Measurements from ENCODE around the gene CCN2. TPM values are rescaled to one million over a fixed set of nuclear protein-coding genes. Genes with fewer than 3 reads are reported as not detected.

CCN2 gene
- total and polyA plus RNA-seq, 7 experiments from 2014 or later: not detected

DNA sequence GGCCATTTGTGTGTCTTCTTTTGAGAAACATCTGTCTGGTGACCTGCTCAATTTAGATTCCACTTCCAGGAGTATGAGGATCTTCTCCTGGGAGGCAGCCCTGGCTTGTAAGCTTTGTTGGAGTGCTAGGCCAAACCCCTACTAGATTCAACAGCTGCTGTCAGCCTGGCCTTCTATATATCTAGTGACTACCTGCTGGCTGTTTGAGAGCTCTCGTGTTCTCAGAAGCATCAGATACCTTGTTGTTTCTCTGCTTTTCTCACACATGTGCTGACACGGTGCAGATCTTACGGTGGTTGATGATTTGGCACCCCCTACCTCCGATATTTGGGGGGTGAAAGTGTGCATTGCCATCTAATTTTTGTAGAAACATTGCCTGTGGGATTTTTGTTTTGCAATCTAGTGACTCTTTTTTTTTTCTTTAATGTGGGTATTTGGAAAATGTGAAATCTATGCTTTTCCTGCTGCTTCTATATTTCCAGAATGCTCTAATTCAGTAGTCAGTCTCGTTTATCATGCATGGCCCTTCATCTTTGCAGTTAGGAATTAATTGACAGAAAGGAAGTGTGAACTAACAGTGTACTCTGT is 4.7 kb downstream of the CCN2 start:
- H3K36me3 ChIP-seq (ENCODE audit: control insufficient read depth in 2 of 3, insufficient read depth in 3 of 3, low read length in 3 of 3): no peaks in the 10 kb centered on the region
- H3K27me3 Mint-ChIP-seq: peaks cover 36 to 56% (median 47%) of the 10 kb centered on the region in 5 donors
- CTCF ChIA-PET: interaction anchor here (0.5 kb wide), 1 partner anchor 529 kb away, joined by 4 read pairs; no protein-coding TSS in a partner anchor
- POLR2A ChIA-PET: no interaction called here
- peaks cover 0 to 6% (median 0%) of the 10 kb centered on the region in 5 donors for H3K36me3 Mint-ChIP-seq
- H3K4me1 ChIP-seq (ENCODE audit: control insufficient read depth in 2 of 2, insufficient read depth in 2 of 2, low read length in 2 of 2): no peaks in the 10 kb centered on the region
- intact Hi-C loops (cut with micrococcal nuclease): no loop called here
- H3K27me3 ChIP-seq (ENCODE audit: control insufficient read depth in 2 of 2, insufficient read depth in 2 of 2, low read length in 2 of 2): peaks cover 4 to 15% of the 10 kb centered on the region in 2 donors
- no peak overlapping the region for H3K27ac ChIP-seq (ENCODE audit: low read depth, low read length)
- no peak overlapping the region for H3K4me3 Mint-ChIP-seq
- H3K27ac Mint-ChIP-seq: no peak overlapping the region
- peaks cover 2 to 18% (median 14%) of the 10 kb centered on the region in 7 donors for H3K4me1 Mint-ChIP-seq
- no peaks in the 10 kb centered on the region for H3K9me3 ChIP-seq (ENCODE audit: control insufficient read depth in 2 of 3, low read length in 3 of 3)
- H3K4me3 ChIP-seq (ENCODE audit: low read length): no peak overlapping the region
- peaks cover 0 to 3% (median 0%) of the 10 kb centered on the region in 11 donors for H3K9me3 Mint-ChIP-seq
- ATAC-seq: no peak
- no peak for DNase-seq

DNA sequence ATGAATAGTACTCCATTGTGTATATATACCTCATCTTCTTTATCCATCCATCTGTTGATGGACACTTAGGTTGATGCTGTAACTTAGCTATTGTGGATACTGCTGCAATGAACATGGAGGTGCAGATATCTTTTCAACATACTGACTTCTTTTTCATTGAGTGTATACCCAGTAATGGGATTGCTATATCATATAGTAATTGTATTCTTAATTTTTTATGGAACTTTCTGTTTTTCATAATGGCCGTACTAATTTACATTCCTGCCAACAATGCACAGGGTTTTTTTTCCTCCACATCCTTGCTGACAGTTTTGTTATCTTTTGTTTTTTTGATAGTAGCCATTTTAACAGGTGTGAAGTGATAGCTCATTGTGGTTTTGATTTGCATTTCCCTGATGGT is 5.2 kb downstream of the CCN2 start:
- Mint-ChIP-seq H3K4me3 (no peak overlapping the region), H3K4me1 (peaks cover 0 to 16% (median 11%) of the 10 kb centered on the region in 7 donors), H3K27me3 (peaks cover 33 to 53% (median 44%) of the 10 kb centered on the region in 5 donors), H3K9me3 (peaks cover 0 to 3% (median 0%) of the 10 kb centered on the region in 11 donors), H3K27ac (no peak overlapping the region), H3K36me3 (peaks cover 0 to 6% (median 0%) of the 10 kb centered on the region in 5 donors)
- no peak for DNase-seq
- no peak overlapping the region for H3K4me3 ChIP-seq (ENCODE audit: low read length)
- intact Hi-C loops (cut with micrococcal nuclease): no loop called here
- no peaks in the 10 kb centered on the region for H3K9me3 ChIP-seq (ENCODE audit: control insufficient read depth in 2 of 3, low read length in 3 of 3)
- H3K4me1 ChIP-seq (ENCODE audit: control insufficient read depth in 2 of 2, insufficient read depth in 2 of 2, low read length in 2 of 2): no peaks in the 10 kb centered on the region
- POLR2A ChIA-PET: no interaction called here
- CTCF ChIA-PET: interaction anchor here (0.5 kb wide), 1 partner anchor 529 kb away, joined by 4 read pairs; no protein-coding TSS in a partner anchor
- no peak for ATAC-seq
- peaks cover 4 to 15% of the 10 kb centered on the region in 2 donors for H3K27me3 ChIP-seq (ENCODE audit: control insufficient read depth in 2 of 2, insufficient read depth in 2 of 2, low read length in 2 of 2)
- no peak overlapping the region for H3K27ac ChIP-seq (ENCODE audit: low read depth, low read length)
- no peaks in the 10 kb centered on the region for H3K36me3 ChIP-seq (ENCODE audit: control insufficient read depth in 2 of 3, insufficient read depth in 3 of 3, low read length in 3 of 3)

DNA sequence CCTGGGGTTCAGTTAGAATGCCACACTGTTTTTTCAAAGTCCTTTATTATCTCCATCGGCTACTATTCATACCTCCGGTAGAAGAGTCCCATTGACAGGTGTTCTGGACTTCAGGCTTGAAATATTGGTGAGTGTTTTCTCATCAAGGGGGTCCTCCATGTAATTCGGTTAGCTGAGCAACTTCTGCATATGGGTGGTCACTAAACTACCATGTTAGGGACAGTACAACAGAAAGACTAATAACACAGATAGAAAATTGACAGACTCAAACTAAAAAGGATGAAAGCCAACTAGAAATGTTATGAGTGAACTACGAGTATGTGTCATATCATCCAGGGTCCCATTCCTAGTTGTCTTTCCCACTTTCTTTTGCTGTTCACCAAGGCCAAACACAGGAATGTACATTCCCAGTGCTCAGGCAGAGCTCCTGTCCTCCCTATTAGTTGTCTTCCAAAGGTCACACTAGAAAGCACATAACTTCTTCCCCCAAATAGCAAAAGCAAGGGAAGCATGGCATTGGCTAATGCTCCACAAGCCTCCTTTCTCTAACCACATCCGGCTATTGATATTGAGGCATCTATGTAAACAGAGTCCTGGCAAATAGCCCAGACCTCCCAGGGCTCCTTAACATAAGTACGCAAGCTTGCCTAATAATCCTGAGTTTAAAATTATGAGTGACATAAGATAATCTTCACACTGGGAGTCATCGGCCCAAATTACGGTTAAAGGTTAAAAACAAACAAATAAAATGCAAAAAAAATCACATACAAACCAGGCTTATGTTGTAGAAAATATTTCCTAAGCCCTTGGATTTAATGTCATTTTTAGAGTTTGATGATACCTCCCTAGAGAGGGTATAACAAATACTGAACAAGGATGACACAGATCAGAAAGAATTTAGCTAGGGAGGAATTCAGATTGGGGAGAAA is 13.2 kb downstream of the CCN2 start:
- ATAC-seq: no peak
- intact Hi-C loops (cut with micrococcal nuclease): no loop called here
- Mint-ChIP-seq H3K9me3 (peaks cover 0 to 2% (median 0%) of the 10 kb centered on the region in 11 donors), H3K36me3 (no peaks in the 10 kb centered on the region), H3K4me3 (no peak overlapping the region), H3K27ac (no peak overlapping the region), H3K4me1 (no peaks in the 10 kb centered on the region), H3K27me3 (peaks cover 0 to 20% (median 16%) of the 10 kb centered on the region in 5 donors)
- H3K4me1 ChIP-seq (ENCODE audit: control insufficient read depth in 2 of 2, insufficient read depth in 2 of 2, low read length in 2 of 2): no peaks in the 10 kb centered on the region
- H3K27me3 ChIP-seq (ENCODE audit: control insufficient read depth in 2 of 2, insufficient read depth in 2 of 2, low read length in 2 of 2): no peaks in the 10 kb centered on the region
- no peak overlapping the region for H3K27ac ChIP-seq (ENCODE audit: low read depth, low read length)
- no peak overlapping the region for H3K4me3 ChIP-seq (ENCODE audit: low read length)
- ChIA-PET POLR2A (interaction anchor here (0.7 kb wide), 1 partner anchor 1040 kb away, joined by 3 read pairs; no protein-coding TSS in a partner anchor), CTCF (no interaction called here)
- H3K9me3 ChIP-seq (ENCODE audit: control insufficient read depth in 2 of 3, low read length in 3 of 3): no peaks in the 10 kb centered on the region
- H3K36me3 ChIP-seq (ENCODE audit: control insufficient read depth in 2 of 3, insufficient read depth in 3 of 3, low read length in 3 of 3): no peaks in the 10 kb centered on the region
- no peak for DNase-seq

DNA sequence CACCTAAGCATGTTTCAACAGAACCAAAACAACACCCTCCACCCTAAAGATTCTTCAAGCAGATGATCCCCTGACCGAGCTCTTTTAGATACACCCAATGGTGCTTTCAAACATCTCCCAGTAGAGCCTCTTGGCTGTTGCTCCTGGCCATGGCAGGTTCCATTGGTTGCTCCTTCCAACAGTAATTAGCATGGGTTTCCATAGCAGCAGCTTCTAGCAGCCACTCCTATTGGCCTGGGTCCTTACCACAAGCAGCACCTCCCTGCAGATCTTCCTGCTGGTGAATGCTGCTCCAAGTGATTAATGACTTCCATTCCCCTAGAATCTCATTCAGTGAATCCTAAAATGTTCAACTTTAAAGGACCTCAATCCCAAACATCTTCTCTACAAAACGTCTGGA is 13.9 kb downstream of the CCN2 start:
- Mint-ChIP-seq H3K4me1 (no peaks in the 10 kb centered on the region), H3K27me3 (peaks cover 0 to 24% (median 18%) of the 10 kb centered on the region in 5 donors), H3K36me3 (no peaks in the 10 kb centered on the region), H3K9me3 (peaks cover 0 to 2% (median 0%) of the 10 kb centered on the region in 11 donors), H3K4me3 (no peak overlapping the region), H3K27ac (no peak overlapping the region)
- intact Hi-C loops (cut with micrococcal nuclease): no loop called here
- no peak overlapping the region for H3K27ac ChIP-seq (ENCODE audit: low read depth, low read length)
- no peak overlapping the region for H3K4me3 ChIP-seq (ENCODE audit: low read length)
- H3K4me1 ChIP-seq (ENCODE audit: control insufficient read depth in 2 of 2, insufficient read depth in 2 of 2, low read length in 2 of 2): no peaks in the 10 kb centered on the region
- ChIA-PET POLR2A (no interaction called here), CTCF (no interaction called here)
- no peaks in the 10 kb centered on the region for H3K36me3 ChIP-seq (ENCODE audit: control insufficient read depth in 2 of 3, insufficient read depth in 3 of 3, low read length in 3 of 3)
- DNase-seq (no peak), ATAC-seq (no peak)
- H3K9me3 ChIP-seq (ENCODE audit: control insufficient read depth in 2 of 3, low read length in 3 of 3): no peaks in the 10 kb centered on the region
- no peaks in the 10 kb centered on the region for H3K27me3 ChIP-seq (ENCODE audit: control insufficient read depth in 2 of 2, insufficient read depth in 2 of 2, low read length in 2 of 2)

DNA sequence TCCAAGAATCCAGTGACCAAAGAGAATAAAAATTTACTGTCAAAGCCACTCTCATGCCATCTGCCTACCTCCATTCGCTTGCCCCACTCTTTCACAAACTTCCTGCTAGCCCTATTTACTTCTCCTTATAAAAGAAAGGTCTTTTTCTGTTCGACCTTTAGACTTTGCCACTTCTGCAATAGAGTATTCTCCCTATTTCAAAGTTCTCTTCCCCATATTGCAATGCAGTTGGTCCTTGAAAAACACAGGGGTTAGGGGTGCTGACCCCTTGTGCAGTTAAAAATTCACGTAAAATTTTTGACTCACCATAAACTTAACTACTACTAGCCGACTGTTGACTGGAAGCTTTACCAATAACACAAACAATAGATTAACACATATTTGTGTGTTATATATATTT is 15.0 kb downstream of the CCN2 start:
- Histone ChIP-seq H3K36me3 (ENCODE audit: control insufficient read depth in 2 of 3, insufficient read depth in 3 of 3, low read length in 3 of 3) (no peaks in the 10 kb centered on the region), H3K4me3 (ENCODE audit: low read length) (no peak overlapping the region), H3K4me1 (ENCODE audit: control insufficient read depth in 2 of 2, insufficient read depth in 2 of 2, low read length in 2 of 2) (no peaks in the 10 kb centered on the region), H3K27me3 (ENCODE audit: control insufficient read depth in 2 of 2, insufficient read depth in 2 of 2, low read length in 2 of 2) (no peaks in the 10 kb centered on the region), H3K9me3 (ENCODE audit: control insufficient read depth in 2 of 3, low read length in 3 of 3) (no peaks in the 10 kb centered on the region), H3K27ac (ENCODE audit: low read depth, low read length) (no peak overlapping the region)
- Mint-ChIP-seq H3K4me1 (no peaks in the 10 kb centered on the region), H3K27ac (no peak overlapping the region), H3K4me3 (no peak overlapping the region), H3K9me3 (peaks cover 0 to 2% (median 0%) of the 10 kb centered on the region in 11 donors), H3K36me3 (no peaks in the 10 kb centered on the region), H3K27me3 (peaks cover under 1 to 28% (median 23%) of the 10 kb centered on the region in 5 donors)
- ChIA-PET CTCF (no interaction called here), POLR2A (no interaction called here)
- ATAC-seq (no peak), DNase-seq (no peak)
- intact Hi-C loops (cut with micrococcal nuclease): no loop called here

DNA sequence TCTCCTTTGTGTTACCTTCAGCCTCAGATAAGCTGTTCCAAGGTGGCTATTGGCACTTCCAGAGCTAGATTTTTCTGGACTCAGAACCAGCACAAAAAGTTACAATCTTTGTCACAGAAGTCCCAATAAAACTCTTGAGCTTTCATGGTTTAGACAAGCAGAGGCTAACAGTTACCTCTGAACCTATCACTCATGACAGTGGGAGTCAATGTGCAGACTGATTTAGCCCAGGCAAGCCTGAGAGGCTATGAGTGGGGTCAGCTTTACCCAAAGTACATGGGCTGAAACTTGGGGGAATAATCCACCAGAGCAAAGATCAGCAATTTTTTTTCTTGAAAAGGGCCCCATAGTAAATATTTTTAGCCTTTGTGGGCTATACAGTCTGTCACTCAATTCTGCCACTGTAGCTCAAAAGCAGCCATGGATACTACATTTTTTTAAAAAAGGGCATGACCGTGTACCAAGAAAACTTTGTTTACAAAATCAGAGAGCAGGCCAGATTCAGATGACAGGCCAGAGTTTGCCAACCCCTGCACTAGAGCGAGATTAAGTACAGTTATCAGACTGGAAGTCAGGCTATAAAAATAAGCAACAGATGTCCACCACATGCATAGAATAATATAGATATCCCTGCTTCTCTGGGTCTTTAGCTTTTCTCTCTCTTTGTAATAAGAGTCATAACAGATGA is 20.0 kb downstream of the CCN2 start:
- intact Hi-C loops (cut with micrococcal nuclease): no loop called here

More for the DNA sequence above, 20.0 kb downstream of the CCN2 start:
- Histone ChIP-seq H3K9me3 (ENCODE audit: control insufficient read depth in 2 of 3, low read length in 3 of 3) (no peaks in the 10 kb centered on the region), H3K4me3 (ENCODE audit: low read length) (no peak overlapping the region), H3K4me1 (ENCODE audit: control insufficient read depth in 2 of 2, insufficient read depth in 2 of 2, low read length in 2 of 2) (no peaks in the 10 kb centered on the region), H3K36me3 (ENCODE audit: control insufficient read depth in 2 of 3, insufficient read depth in 3 of 3, low read length in 3 of 3) (no peaks in the 10 kb centered on the region), H3K27ac (ENCODE audit: low read depth, low read length) (no peak overlapping the region), H3K27me3 (ENCODE audit: control insufficient read depth in 2 of 2, insufficient read depth in 2 of 2, low read length in 2 of 2) (no peaks in the 10 kb centered on the region)
- no peaks in the 10 kb centered on the region for H3K4me1 Mint-ChIP-seq
- H3K27me3 Mint-ChIP-seq: peaks cover 0 to 35% (median 20%) of the 10 kb centered on the region in 5 donors
- H3K36me3 Mint-ChIP-seq: no peaks in the 10 kb centered on the region
- ATAC-seq (no peak), DNase-seq (no peak)
- H3K4me3 Mint-ChIP-seq: no peak overlapping the region
- H3K9me3 Mint-ChIP-seq: no peaks in the 10 kb centered on the region
- ChIA-PET POLR2A (no interaction called here), CTCF (no interaction called here)
- H3K27ac Mint-ChIP-seq: no peak overlapping the region

All from naive thymus-derived CD4-positive, alpha-beta T cell (primary cell).